ENCODE data around the gene NADK.
"Not testable (repeated sequence)": the region's sequence is repeated elsewhere in the genome, so short reads cannot be mapped to it uniquely, and the experiment has no call there.

The NADK gene

GRCh38 chr1:1707241-1707640, 71.0 kb downstream of the NADK start:
- DNase-seq (ENCODE audit: low read depth in 2 of 3, low spot score in 1 of 3) = not testable (repeated sequence)

GRCh38 chr1:1705623-1706022, 72.6 kb downstream of the NADK start:
- not testable (repeated sequence) for DNase-seq (ENCODE audit: low read depth in 2 of 3, low spot score in 1 of 3)

- not testable (repeated sequence) for DNase-seq (ENCODE audit: low read depth in 2 of 3, low spot score in 1 of 3)
Measured at GRCh38 chr1:1704284-1704957, 73.8 kb downstream of the NADK start.

- DNase-seq (ENCODE audit: low read depth in 2 of 3, low spot score in 1 of 3) = no peak
Measured at GRCh38 chr1:1703796-1704195, 74.5 kb downstream of the NADK start.

- DNase-seq (ENCODE audit: low read depth in 2 of 3, low spot score in 1 of 3) = not testable (repeated sequence)
Measured at GRCh38 chr1:1702506-1702905, 75.8 kb downstream of the NADK start.
